Neural progenitor cell (in vitro differentiated cells): ENCODE measurements around the gene TOMM70.

Source experiments
- CTCF ChIP-seq: fragments of 200-600 bp; sonication (generic); IDR thresholded peaks from 2 replicates; pipeline ENCODE4 v1.5.1; 2017; ENCODE audit warnings: antibody characterized with exemption, mild to moderate bottlenecking
- EZH2 ChIP-seq: fragments of 200-600 bp; sonication (generic); IDR thresholded peaks from 2 replicates; pipeline ENCODE4 v1.6.1; 2017; ENCODE audit warnings: antibody characterized with exemption, mild to moderate bottlenecking, moderate library complexity
- EZH2phosphoT487 ChIP-seq: fragments of 200-600 bp; sonication (generic); IDR thresholded peaks from 2 replicates; pipeline ENCODE4 v1.6.1; 2017; ENCODE audit warnings: antibody characterized with exemption

- no peak for TF ChIP-seq CTCF
- no peak for TF ChIP-seq EZH2
- TF ChIP-seq EZH2phosphoT487: no peak
Measured at GRCh38 chr3:100396967-100397366, 3.9 kb downstream of the TOMM70 start.
